Astrocyte of the cerebellum (primary cell): ENCODE measurements around the gene DNTT.

Experiments
- DNase-seq: peaks from one replicate; pipeline ENCODE4 v3.0.0-alpha.2; 2011; ENCODE audit warnings: low read depth
- H3K4me3 ChIP-seq: 2 replicates; pipeline ENCODE4 v1.5.1; 2011; ENCODE audit warnings: mild to moderate bottlenecking, low read depth, low read length, moderate library complexity
- CTCF ChIP-seq: IDR thresholded peaks from 2 replicates; pipeline ENCODE4 v1.5.1; 2012; ENCODE audit warnings: low read length, low read depth, moderate library complexity, mild to moderate bottlenecking; ENCODE audit errors: missing control alignments
- in situ Hi-C: cut with HindIII; loops from 2 replicates; pipeline ENCODE4 v1.10.0; 2017; ENCODE audit warnings: low sequenced_read_pairs

DNTT gene

GRCh38 chr10:96346295-96346694, 42.1 kb downstream of the DNTT start:
- no peak for DNase-seq
- no peak for TF ChIP-seq CTCF
- H3K4me3 ChIP-seq = no peak overlapping the region
- in situ Hi-C loops = no loop called here

- in situ Hi-C loops = no loop called here
These were observed 47.8 kb downstream of the DNTT start for GRCh38 chr10:96352027-96352426.

GRCh38 chr10:96352582-96352981, 48.3 kb downstream of the DNTT start:
- no peak overlapping the region for H3K4me3 ChIP-seq
- in situ Hi-C loops = no loop called here
- no peak for DNase-seq
- TF ChIP-seq CTCF = no peak

More at GRCh38 chr10:96352027-96352426, 47.8 kb downstream of the DNTT start:
- H3K4me3 ChIP-seq = no peak overlapping the region
- DNase-seq = no peak
- no peak for TF ChIP-seq CTCF

GRCh38 chr10:96357038-96357620, 52.9 kb downstream of the DNTT start:
- H3K4me3 ChIP-seq = no peak overlapping the region
- in situ Hi-C loops = no loop called here
- DNase-seq = no peak
- TF ChIP-seq CTCF = no peak

GRCh38 chr10:96358851-96359540, 54.8 kb downstream of the DNTT start, which contains the start of gene OPALIN:
OPALIN (minus strand) TSS chr10:96359002; CDS start chr10:96358896, 106 bp downstream.
- in situ Hi-C loops = no loop called here
- TF ChIP-seq CTCF = no peak
- DNase-seq = no peak
- no peak within 1 kb of the TSS for H3K4me3 ChIP-seq

- DNase-seq = no peak
- TF ChIP-seq CTCF = no peak
- in situ Hi-C loops = no loop called here
These were observed 55.4 kb downstream of the DNTT start for GRCh38 chr10:96359616-96360015.

More at GRCh38 chr10:96359616-96360015, 55.4 kb downstream of the DNTT start:
- H3K4me3 ChIP-seq = no peak overlapping the region
